ENCODE measurements around the gene LIPC.

- TF ChIP-seq POLR2A (IDR thresholded peaks at IDR 0.05) (no peak), CTCF (IDR thresholded peaks at IDR 0.05 in 8 of 11, conservative IDR thresholded peaks at IDR 0.05 in 3 of 11) (peak in 2 of 11 experiments; percentile 21 to 29)
Measured at GRCh38 chr15:58506783-58507668, 75.2 kb downstream of the LIPC start.

Measured in spleen (tissue), 7 donors.